Natural killer cell (primary cell): ENCODE measurements around the gene IFITM10. TPM values are rescaled to one million over a fixed set of nuclear protein-coding genes. Genes with fewer than 3 reads are reported as not detected.

Experiments used
- ATAC-seq, 3 donors: fragments of 150-1000 bp in 2 of 3; fragments of 200-7000 bp in 1 of 3; cut with Tn5 transposase; 1 replicate in 1 of 3; 2 replicates in 2 of 3; pipeline ENCODE4 v1.10.0; 2021; ENCODE audit warnings: mild to moderate bottlenecking in 2 of 3, moderate library complexity in 2 of 3
- DNase-seq, 2 donors: peaks; one replicate each; pipeline versions ENCODE4 v3.0.0 to v3.0.0-alpha.2; 2013 to 2021; ENCODE audit warnings: mixed read lengths in 1 of 2
- H3K27ac ChIP-seq: one replicate; pipeline ENCODE4 v1.5.1; 2013; ENCODE audit warnings: mild to moderate bottlenecking, low read length
- H3K27me3 ChIP-seq: one replicate; pipeline ENCODE4 v1.6.1; 2013; ENCODE audit warnings: low read length; ENCODE audit not compliant: control insufficient read depth, insufficient read depth
- H3K36me3 ChIP-seq: one replicate; pipeline ENCODE4 v1.6.1; 2013; ENCODE audit warnings: low read length; ENCODE audit not compliant: control insufficient read depth, insufficient read depth
- H3K4me1 ChIP-seq: one replicate; pipeline ENCODE4 v1.6.1; 2013; ENCODE audit warnings: low read length; ENCODE audit not compliant: control insufficient read depth, insufficient read depth
- H3K4me3 ChIP-seq: one replicate; pipeline ENCODE4 v1.5.1; 2013; ENCODE audit warnings: low read length
- H3K9me3 ChIP-seq: one replicate; pipeline ENCODE4 v1.6.1; 2013; ENCODE audit warnings: low read length; ENCODE audit not compliant: control insufficient read depth, insufficient read depth
- H3K27ac Mint-ChIP-seq, 2 donors: one replicate each; pipeline ENCODE4 v1.8.0; 2022; ENCODE audit warnings: mild to moderate bottlenecking in 2 of 2, mixed read lengths in 2 of 2, moderate library complexity in 1 of 2
- H3K27me3 Mint-ChIP-seq, 2 donors: one replicate each; pipeline ENCODE4 v1.8.0; 2022; ENCODE audit warnings: low read depth in 2 of 2, mixed read lengths in 2 of 2
- H3K36me3 Mint-ChIP-seq: one replicate; pipeline ENCODE4 v1.8.0; 2022; ENCODE audit warnings: mixed read lengths
- H3K4me1 Mint-ChIP-seq, 2 donors: one replicate each; pipeline ENCODE4 v1.8.0; 2022; ENCODE audit warnings: mixed read lengths in 2 of 2
- H3K4me3 Mint-ChIP-seq: one replicate; pipeline ENCODE4 v1.8.0; 2022; ENCODE audit warnings: mild to moderate bottlenecking, moderate library complexity, mixed read lengths
- H3K9me3 Mint-ChIP-seq, 2 donors: one replicate each; pipeline ENCODE4 v1.8.0; 2022; ENCODE audit warnings: mixed read lengths in 2 of 2
- WGBS: methylation state at CpG from one replicate; pipeline ENCODE4 v1.1.7; 2013; ENCODE audit warnings: missing lambda C conversion rate; ENCODE audit not compliant: insufficient coverage; 5-methylcytosine and 5-hydroxymethylcytosine counted together
- intact Hi-C: fragments of 100-400 bp; cut with micrococcal nuclease; formaldehyde crosslinking; loops from one replicate; pipeline ENCODE4 v1.14.2; 2022
- total RNA-seq, 4 donors: library from RNA; stranded (reverse); fragments of 120-200 nt in 1 of 4; gene quantifications; one replicate each; pipeline versions ENCODE4 v1.2.3 to v1.2.4, GENCODE V29; 2013 to 2022
- TF ChIP-seq, protein P1 (sequence below): fragments of 200-600 bp; IDR thresholded peaks from one replicate; pipeline ENCODE4 v1.8.0; 2022; ENCODE audit warnings: antibody characterized with exemption

The IFITM10 gene
- total RNA-seq, 3 donors from 2014 or later (not counting 1 experiment from before 2014, with no cell fraction given) = 5.5 to 8.1 (median 6.5) TPM

DNA sequence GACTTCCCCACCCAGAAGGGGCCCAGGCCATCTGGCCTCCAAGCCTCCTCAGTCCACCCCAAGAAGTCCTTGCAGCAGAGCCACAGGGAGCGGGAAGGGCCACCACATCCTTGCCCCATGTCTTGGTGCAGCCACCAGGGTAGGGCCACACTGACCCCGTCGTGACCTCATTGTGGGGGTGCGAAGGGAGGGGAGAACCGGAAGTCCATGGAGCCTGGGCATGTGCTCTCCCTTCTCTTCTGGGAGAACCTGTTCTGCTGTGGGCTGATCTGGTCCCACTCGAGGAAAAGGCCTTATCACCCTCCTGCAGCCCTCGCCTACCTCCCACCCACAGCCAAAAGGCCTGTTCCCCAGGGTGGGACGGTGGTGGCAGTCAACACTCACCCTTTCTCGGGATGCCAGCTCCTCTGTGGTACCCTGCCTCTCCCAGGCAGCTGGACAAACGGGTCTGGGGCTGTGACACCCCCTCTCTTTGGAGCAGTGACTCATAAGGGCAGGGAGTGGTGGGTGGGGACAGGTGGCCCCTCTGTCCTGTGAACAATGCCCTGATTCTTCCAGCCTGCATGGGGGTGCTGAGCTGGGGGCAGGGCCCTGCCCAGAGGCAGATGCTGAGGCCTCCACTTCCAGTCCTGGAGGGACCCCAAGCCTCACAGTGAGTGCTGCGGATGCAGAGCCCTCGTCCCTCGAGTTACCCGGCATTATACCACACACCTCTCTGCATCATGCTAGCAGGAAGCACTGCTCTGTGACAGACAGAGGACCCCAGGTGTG, 27.9 kb upstream of the IFITM10 start:
- WGBS = 80% methylated on average over 14 of the region's 14 CpGs
- Mint-ChIP-seq H3K27ac (peak overlapping the region in 1 of 2 donors; percentile 36), H3K36me3 (no peaks in the 10 kb centered on the region), H3K9me3 (no peaks in the 10 kb centered on the region), H3K4me1 (peaks cover 43 to 54% of the 10 kb centered on the region in 2 donors), H3K4me3 (no peak overlapping the region), H3K27me3 (no peaks in the 10 kb centered on the region)
- H3K9me3 ChIP-seq = no peaks in the 10 kb centered on the region
- H3K4me1 ChIP-seq = peaks cover 66% of the 10 kb centered on the region
- H3K27me3 ChIP-seq = no peaks in the 10 kb centered on the region
- no peak overlapping the region for H3K4me3 ChIP-seq
- ATAC-seq (no peak), DNase-seq (no peak)
- H3K27ac ChIP-seq = no peak overlapping the region
- intact Hi-C loops = loop anchor here (10.0 kb wide), 1 partner anchor 46 kb away; no protein-coding TSS in a partner anchor
- no peaks in the 10 kb centered on the region for H3K36me3 ChIP-seq
- TF ChIP-seq, protein P1, sequence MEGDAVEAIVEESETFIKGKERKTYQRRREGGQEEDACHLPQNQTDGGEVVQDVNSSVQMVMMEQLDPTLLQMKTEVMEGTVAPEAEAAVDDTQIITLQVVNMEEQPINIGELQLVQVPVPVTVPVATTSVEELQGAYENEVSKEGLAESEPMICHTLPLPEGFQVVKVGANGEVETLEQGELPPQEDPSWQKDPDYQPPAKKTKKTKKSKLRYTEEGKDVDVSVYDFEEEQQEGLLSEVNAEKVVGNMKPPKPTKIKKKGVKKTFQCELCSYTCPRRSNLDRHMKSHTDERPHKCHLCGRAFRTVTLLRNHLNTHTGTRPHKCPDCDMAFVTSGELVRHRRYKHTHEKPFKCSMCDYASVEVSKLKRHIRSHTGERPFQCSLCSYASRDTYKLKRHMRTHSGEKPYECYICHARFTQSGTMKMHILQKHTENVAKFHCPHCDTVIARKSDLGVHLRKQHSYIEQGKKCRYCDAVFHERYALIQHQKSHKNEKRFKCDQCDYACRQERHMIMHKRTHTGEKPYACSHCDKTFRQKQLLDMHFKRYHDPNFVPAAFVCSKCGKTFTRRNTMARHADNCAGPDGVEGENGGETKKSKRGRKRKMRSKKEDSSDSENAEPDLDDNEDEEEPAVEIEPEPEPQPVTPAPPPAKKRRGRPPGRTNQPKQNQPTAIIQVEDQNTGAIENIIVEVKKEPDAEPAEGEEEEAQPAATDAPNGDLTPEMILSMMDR = no peak

DNA sequence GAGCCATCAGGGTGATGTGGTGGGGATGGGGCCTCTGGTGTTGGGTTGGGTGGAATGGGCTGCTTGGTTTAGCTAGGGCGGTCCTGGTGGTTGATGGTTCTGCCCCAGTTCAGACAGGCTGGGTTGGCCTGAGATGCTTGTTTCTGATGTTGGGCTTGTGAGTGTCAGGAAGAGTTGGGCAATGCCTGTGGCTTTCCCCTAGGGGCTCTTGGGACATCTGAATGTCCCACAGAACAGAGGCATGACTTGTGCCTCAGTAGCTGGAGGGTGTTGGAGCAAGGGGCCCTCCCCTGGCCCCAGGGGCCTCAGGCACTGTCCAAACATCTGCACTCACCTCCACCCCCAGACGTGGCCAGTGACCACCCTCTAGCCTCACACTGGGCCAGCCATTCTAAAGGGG, 27.3 kb upstream of the IFITM10 start:
- TF ChIP-seq, protein P1 = no peak
- ATAC-seq (peak in 1 of 3 donors; percentile 38), DNase-seq (no peak)
- Histone ChIP-seq H3K27me3 (no peaks in the 10 kb centered on the region), H3K9me3 (no peaks in the 10 kb centered on the region), H3K36me3 (no peaks in the 10 kb centered on the region), H3K4me3 (no peak overlapping the region), H3K27ac (no peak overlapping the region), H3K4me1 (peaks cover 65% of the 10 kb centered on the region)
- Mint-ChIP-seq H3K27ac (no peak overlapping the region), H3K4me1 (peaks cover 44 to 54% of the 10 kb centered on the region in 2 donors), H3K27me3 (no peaks in the 10 kb centered on the region), H3K9me3 (no peaks in the 10 kb centered on the region), H3K36me3 (no peaks in the 10 kb centered on the region), H3K4me3 (no peak overlapping the region)
- WGBS = 71% methylated on average over 2 of the region's 2 CpGs
- intact Hi-C loops = loop anchor here (10.0 kb wide), 1 partner anchor 47 kb away; no protein-coding TSS in a partner anchor

DNA sequence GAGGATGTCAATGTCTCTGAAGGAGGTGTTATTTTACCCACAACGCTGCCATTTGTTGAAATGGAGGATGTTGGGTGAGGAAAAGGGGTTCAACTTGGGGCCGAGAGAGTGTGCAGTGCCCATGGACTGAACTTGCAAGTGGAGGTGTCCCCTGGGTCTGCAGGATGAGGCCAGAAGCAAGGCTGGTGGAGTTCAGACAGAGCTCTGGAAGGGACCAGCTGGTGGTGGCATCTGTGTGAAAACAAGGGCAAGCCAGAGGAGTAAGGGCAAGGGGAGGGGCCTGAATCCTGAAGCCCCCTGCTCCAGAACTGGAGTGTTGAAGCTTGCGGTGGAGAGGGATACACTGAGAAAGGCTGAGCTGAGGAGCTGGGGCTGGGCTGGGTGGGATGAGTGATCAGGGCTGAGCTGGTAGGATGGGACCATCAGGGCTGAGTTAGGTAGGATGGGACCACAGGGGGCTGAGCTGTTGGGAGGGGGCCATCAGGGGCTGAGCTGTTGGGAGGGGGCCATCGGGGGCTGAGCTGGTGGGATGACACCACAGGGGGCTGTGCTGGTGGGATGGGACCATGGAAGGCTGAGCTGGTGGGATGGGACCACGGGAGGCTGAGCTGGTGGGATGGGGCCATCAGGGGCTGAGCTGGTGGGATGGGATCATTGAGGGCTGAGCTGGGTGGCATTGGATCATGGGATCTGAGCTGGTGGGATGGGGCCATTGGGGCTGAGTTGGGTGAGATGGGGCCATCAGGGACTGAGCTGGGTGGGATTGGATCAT, 26.7 kb upstream of the IFITM10 start:
- Histone ChIP-seq H3K27ac (no peak overlapping the region), H3K4me1 (peaks cover 65% of the 10 kb centered on the region), H3K36me3 (no peaks in the 10 kb centered on the region), H3K27me3 (no peaks in the 10 kb centered on the region), H3K4me3 (no peak overlapping the region), H3K9me3 (no peaks in the 10 kb centered on the region)
- no peaks in the 10 kb centered on the region for H3K9me3 Mint-ChIP-seq
- intact Hi-C loops = loop anchor here (10.0 kb wide), 1 partner anchor 48 kb away; no protein-coding TSS in a partner anchor
- H3K4me1 Mint-ChIP-seq = peaks cover 49 to 54% of the 10 kb centered on the region in 2 donors
- H3K27ac Mint-ChIP-seq = no peak overlapping the region
- no peaks in the 10 kb centered on the region for H3K36me3 Mint-ChIP-seq
- no peaks in the 10 kb centered on the region for H3K27me3 Mint-ChIP-seq
- WGBS = 92% methylated on average over 5 of the region's 5 CpGs
- no peak for ATAC-seq
- TF ChIP-seq, protein P1 = no peak
- no peak for DNase-seq
- H3K4me3 Mint-ChIP-seq = no peak overlapping the region
